Neural crest cell (in vitro differentiated cells): ENCODE results near the gene GMFB. TPM values are rescaled to one million over a fixed set of nuclear protein-coding genes. Genes with fewer than 3 reads are reported as not detected.
A peak's percentile ranks its signal among the peaks of the same experiment; 100 is the strongest.

Experiments used
- DNase-seq: peaks from one replicate; pipeline ENCODE4 v3.0.0; 2021; ENCODE audit warnings: low read depth, mixed read lengths, low spot score
- H3K27ac Mint-ChIP-seq: one replicate; pipeline ENCODE4 v1.8.0; 2021; ENCODE audit warnings: mild to moderate bottlenecking, mixed read lengths; ENCODE audit not compliant: unreplicated experiment
- H3K27me3 Mint-ChIP-seq: 2 replicates; pipeline ENCODE4 v1.8.0; 2021; ENCODE audit warnings: low read depth, mild to moderate bottlenecking, mixed read lengths
- H3K36me3 Mint-ChIP-seq: 2 replicates; pipeline ENCODE4 v1.8.0; 2021; ENCODE audit warnings: low read depth, mild to moderate bottlenecking, mixed read lengths
- H3K4me1 Mint-ChIP-seq: 2 replicates; pipeline ENCODE4 v1.8.0; 2021; ENCODE audit warnings: mixed read lengths
- H3K4me3 Mint-ChIP-seq: one replicate; pipeline ENCODE4 v1.8.0; 2021; ENCODE audit warnings: mild to moderate bottlenecking, mixed read lengths
- H3K9me3 Mint-ChIP-seq: 2 replicates; pipeline ENCODE4 v1.8.0; 2021; ENCODE audit warnings: mixed read lengths
- total RNA-seq: library from RNA; stranded (reverse); gene quantifications from 2 replicates; pipeline ENCODE4 v1.2.1, GENCODE V29; 2021
- TF ChIP-seq, protein P1 (sequence below): fragments of 200-600 bp; sonication (generic); conservative IDR thresholded peaks from 2 replicates; pipeline ENCODE4 v1.5.0; 2021; ENCODE audit warnings: antibody characterized with exemption, mild to moderate bottlenecking

GMFB gene
- total RNA-seq, 1 donor from 2014 or later: 68.5 TPM

DNA sequence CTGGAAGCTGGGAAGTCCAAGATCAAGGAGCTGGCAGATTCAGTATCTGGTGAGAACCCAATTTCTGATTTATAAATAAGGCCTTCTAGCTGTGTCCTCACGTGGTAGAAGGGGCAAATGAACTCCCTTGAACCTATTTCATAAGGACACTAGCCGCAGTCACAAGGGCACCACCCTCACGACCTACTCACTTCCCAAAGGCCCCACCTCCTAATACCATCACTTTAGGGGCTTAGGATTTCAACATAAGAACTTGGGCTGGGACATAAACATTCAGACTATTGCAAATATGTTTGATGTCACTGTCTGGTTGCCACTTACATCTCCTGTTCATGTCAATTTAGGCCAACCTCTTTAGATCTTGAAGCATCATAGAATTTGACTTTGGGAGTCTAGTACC, 36.8 kb downstream of the GMFB start:
- no peak overlapping the region for H3K27ac Mint-ChIP-seq
- no peak for DNase-seq
- no peaks in the 10 kb centered on the region for H3K36me3 Mint-ChIP-seq
- no peaks in the 10 kb centered on the region for H3K4me1 Mint-ChIP-seq
- no peak overlapping the region for H3K4me3 Mint-ChIP-seq
- no peaks in the 10 kb centered on the region for H3K9me3 Mint-ChIP-seq
- TF ChIP-seq, protein P1, sequence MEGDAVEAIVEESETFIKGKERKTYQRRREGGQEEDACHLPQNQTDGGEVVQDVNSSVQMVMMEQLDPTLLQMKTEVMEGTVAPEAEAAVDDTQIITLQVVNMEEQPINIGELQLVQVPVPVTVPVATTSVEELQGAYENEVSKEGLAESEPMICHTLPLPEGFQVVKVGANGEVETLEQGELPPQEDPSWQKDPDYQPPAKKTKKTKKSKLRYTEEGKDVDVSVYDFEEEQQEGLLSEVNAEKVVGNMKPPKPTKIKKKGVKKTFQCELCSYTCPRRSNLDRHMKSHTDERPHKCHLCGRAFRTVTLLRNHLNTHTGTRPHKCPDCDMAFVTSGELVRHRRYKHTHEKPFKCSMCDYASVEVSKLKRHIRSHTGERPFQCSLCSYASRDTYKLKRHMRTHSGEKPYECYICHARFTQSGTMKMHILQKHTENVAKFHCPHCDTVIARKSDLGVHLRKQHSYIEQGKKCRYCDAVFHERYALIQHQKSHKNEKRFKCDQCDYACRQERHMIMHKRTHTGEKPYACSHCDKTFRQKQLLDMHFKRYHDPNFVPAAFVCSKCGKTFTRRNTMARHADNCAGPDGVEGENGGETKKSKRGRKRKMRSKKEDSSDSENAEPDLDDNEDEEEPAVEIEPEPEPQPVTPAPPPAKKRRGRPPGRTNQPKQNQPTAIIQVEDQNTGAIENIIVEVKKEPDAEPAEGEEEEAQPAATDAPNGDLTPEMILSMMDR: no peak
- H3K27me3 Mint-ChIP-seq: no peaks in the 10 kb centered on the region

DNA sequence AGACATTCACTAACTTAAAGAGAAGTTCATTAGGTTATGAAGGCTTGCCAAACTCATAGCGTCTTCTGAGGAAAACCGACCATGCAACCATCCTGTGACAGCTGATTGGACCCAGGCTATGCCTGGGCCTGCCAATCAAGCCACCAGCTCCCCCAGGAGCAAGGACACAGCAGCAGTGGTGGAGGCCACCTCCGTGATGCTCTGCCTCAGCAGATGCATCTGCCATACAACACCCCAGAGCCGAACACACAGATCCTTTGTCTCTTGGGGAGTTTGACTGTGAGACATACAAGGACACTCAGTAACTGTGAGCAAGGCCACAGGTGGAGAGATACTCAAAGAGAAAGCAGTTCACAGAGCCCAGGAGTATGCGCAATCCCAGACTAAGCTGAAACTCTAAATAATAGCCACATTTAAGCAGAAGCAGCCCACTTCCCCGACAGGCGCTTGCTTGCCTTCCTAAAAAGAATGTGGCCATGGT, 37.6 kb downstream of the GMFB start:
- H3K27me3 Mint-ChIP-seq: no peaks in the 10 kb centered on the region
- no peak overlapping the region for H3K27ac Mint-ChIP-seq
- H3K4me3 Mint-ChIP-seq: no peak overlapping the region
- DNase-seq: no peak
- peaks cover under 1% of the 10 kb centered on the region for H3K4me1 Mint-ChIP-seq
- TF ChIP-seq, protein P1: no peak
- no peaks in the 10 kb centered on the region for H3K36me3 Mint-ChIP-seq
- no peaks in the 10 kb centered on the region for H3K9me3 Mint-ChIP-seq

DNA sequence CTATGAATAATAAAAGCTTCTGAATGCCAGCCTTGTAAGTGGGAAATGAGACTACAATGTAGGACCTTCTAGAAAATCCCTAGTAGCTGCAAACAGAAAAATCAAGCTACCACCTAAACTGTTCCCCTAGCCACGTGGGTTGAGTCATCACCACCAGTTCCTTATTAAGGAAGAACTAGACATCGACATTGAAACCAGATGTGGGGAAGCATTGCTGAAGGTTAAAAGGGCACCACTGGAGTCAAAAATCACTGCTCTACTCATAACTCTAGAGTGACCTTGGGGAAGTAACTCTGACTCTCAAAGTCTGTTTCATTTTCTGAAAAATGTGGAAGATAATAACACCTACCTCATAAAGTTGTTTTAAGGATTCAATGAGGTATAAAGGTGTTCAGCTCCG, 38.2 kb downstream of the GMFB start:
- H3K27ac Mint-ChIP-seq: no peak overlapping the region
- H3K4me3 Mint-ChIP-seq: no peak overlapping the region
- H3K9me3 Mint-ChIP-seq: no peaks in the 10 kb centered on the region
- no peak for DNase-seq
- TF ChIP-seq, protein P1: no peak
- no peaks in the 10 kb centered on the region for H3K27me3 Mint-ChIP-seq
- H3K36me3 Mint-ChIP-seq: no peaks in the 10 kb centered on the region
- peaks cover 7% of the 10 kb centered on the region for H3K4me1 Mint-ChIP-seq

DNA sequence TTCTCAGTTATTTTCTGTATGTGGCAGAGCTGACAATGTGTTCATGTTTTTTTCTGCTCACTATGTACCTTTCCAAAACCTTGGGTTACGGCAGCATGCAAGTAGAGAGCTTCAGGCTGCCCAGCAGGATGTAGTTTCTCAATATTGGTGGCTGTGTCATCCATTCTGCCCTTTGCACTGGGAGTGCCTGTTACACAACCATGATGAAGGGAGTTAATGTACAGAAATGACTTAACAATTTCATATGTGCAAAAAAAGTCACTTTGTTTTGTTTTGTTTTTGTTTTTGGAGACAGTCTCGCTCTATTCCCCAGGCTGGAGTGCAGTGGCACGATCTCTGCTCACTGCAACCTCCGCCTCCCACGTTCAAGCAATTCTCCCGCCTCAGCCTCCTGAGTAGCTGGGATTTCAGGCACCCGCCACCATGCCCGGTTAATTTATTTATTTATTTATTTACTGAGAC, 41.5 kb downstream of the GMFB start:
- TF ChIP-seq, protein P1: no peak
- peaks cover 8% of the 10 kb centered on the region for H3K4me1 Mint-ChIP-seq
- no peaks in the 10 kb centered on the region for H3K27me3 Mint-ChIP-seq
- H3K36me3 Mint-ChIP-seq: no peaks in the 10 kb centered on the region
- H3K27ac Mint-ChIP-seq: no peak overlapping the region
- H3K9me3 Mint-ChIP-seq: no peaks in the 10 kb centered on the region
- H3K4me3 Mint-ChIP-seq: no peak overlapping the region
- DNase-seq: no peak

DNA sequence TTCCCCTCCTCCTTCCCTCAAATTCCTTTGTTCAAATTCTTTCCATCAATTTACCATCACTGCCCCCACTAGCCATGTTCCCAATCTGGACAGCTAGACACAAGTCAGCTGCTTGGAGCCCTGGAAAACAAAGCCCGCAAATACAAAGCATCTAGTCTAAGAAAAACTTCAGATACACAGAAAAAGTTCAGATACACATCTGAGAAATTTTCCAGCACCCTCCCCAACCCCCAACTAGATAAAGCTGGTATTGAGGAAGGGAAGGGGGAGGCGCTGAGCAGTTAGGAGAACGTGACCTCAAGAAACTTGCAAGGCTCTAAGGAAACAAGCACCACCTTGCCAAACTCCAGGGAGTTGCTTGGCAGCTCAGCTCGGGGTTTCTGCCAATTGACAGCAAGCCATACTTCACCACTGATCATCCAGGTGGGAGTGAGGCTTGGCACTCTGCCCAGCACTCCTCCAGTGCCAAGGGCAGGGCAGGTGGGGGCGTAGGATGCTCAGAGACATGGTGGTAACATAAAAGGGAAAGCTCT, 42.6 kb downstream of the GMFB start:
- Mint-ChIP-seq H3K4me3 (peak overlapping the region; percentile 28), H3K36me3 (no peaks in the 10 kb centered on the region), H3K27me3 (no peaks in the 10 kb centered on the region), H3K4me1 (peaks cover 15% of the 10 kb centered on the region), H3K9me3 (no peaks in the 10 kb centered on the region), H3K27ac (peak overlapping the region; percentile 70)
- no peak for DNase-seq
- TF ChIP-seq, protein P1: no peak
